Cortex of kidney (tissue), 1 donor: ENCODE results near the gene DNAJB12.
"Not testable (repeated sequence)": the region's sequence is repeated elsewhere in the genome, so short reads cannot be mapped to it uniquely, and the experiment has no call there.

ENCODE experiments used
- DNase-seq: peaks from one replicate; lab custom pipeline; 2025; lab: John Stamatoyannopoulos, UW

The DNAJB12 gene

GRCh38 chr10:72316386-72316700, 38.4 kb downstream of the DNAJB12 start:
- DNase-seq, result no peak

GRCh38 chr10:72315611-72316385, 38.9 kb downstream of the DNAJB12 start:
- DNase-seq, result no peak

DNA sequence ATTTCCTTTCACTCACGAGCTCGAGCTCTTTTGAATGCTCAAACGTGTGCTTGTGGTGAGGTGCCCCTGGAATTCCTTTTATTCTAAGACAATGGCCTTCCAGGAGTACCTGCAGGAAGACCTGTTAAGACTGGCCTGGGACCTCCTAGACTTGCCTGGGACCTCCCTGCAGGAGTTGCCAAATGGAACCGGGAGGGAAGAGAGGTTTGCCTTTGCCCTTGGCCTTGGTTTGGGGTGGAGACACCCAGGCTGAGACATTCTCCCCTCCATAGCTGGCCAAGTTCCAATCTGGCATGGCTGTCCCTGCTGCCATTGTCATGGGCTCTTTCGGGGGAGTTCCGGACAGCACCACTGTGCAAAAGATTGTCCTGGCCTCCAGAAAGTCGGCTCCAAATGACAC, 39.7 kb downstream of the DNAJB12 start:
- no peak for DNase-seq

DNA sequence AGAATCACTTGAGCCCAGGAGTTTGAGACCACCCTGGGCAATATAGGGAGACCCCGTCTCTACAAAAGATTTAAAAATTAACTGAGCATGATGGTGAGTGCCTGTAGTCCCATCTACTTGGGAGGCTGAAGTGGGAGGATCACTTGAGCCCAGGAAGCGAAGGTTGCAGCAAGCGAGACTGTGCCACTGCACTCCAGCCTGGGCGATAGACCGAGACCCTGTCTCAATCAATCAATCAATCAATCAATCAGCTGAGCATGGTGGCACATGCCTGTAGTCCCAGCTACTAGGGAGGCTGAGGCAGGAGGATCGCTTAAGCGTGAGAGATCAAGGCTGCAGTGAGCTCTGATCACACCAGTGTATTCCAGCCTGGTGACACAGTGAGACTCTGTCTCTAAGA, 40.5 kb downstream of the DNAJB12 start:
- no peak for DNase-seq

GRCh38 chr10:72312865-72313391, 41.8 kb downstream of the DNAJB12 start:
- DNase-seq, result no peak

DNA sequence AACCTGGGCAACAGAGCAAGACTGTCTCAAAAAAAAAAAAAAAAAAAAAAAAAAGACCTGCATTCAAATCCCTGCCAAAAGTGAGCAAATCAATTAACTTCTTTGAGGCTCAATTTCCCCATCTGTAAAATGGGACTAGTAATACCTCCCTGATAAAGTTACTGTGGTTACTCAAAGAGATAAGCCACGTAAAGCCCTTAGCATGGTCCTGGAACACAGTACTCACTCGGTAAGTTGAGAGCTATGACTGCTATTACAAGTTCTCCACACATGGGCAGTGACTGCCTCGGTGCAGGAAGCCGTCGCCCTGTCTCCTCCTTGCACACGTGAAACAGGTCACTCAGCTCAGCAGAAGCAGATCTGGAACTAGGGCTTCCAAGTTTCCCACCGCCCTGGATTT, 43.1 kb downstream of the DNAJB12 start:
- no peak for DNase-seq

GRCh38 chr10:72310636-72311035, 44.1 kb downstream of the DNAJB12 start:
- DNase-seq, result no peak

DNA sequence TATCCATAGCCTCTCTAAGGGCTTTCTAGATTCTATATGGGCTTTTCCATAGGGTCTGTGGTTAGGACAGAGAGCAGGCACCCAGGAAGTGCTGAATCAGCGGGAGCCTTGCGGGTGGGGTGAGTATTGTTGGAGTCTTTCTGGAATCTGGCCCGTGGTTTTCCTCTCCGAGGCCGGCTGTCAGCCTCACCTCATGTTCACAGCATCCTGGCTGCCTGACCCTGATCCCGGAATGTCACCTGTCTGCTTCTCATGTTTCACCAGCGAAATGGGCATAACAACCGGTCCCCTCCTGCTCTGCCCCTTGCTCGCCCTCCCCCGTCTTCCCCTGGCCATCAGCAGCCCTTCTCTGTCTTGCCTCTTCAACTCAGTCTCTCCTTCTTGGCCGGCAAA, 44.5 kb downstream of the DNAJB12 start:
- no peak for DNase-seq

- no peak for DNase-seq
Observed at GRCh38 chr10:72309290-72310240, 45.2 kb downstream of the DNAJB12 start.

DNA sequence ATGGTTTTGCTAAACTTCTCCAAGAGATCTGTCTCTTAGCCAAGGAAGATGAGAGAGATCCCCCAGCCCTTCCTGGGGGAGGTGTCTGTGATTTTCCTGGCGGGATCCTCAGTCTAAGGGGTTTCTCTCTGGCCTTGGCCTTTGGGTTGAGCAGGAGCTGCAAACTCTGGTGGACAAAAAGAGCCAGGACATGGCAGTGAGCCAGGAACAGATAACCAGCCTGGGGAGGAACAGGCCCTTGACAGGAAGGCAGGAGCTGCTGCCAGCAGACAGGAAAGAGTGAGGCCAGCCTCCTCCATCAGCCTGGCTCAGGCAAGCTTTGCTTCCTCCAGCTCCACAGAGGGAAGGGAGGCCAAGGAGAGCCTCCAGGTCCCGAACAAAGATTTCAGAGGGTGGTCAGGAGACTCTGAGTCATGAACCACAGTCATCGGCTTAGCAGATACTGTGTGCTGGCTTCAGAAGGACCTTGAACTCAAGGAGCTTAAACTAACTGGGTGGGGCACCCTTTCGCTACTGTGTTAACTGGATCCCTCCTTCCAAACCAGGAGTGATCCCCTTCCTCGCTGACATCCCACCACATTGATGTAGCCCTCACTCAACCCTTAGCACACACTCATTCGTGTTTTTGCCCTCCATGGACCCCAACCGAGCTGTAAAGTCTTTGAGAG, 46.3 kb downstream of the DNAJB12 start:
- no peak for DNase-seq

- not testable (repeated sequence) for DNase-seq
Observed at GRCh38 chr10:72307711-72308110, 47.0 kb downstream of the DNAJB12 start.

- no peak for DNase-seq
Observed at GRCh38 chr10:72306215-72306760, 48.4 kb downstream of the DNAJB12 start.

GRCh38 chr10:72303424-72304128, 51.1 kb downstream of the DNAJB12 start:
- no peak for DNase-seq

- DNase-seq, result no peak
Observed at GRCh38 chr10:72298592-72299519, 55.9 kb downstream of the DNAJB12 start.

DNA sequence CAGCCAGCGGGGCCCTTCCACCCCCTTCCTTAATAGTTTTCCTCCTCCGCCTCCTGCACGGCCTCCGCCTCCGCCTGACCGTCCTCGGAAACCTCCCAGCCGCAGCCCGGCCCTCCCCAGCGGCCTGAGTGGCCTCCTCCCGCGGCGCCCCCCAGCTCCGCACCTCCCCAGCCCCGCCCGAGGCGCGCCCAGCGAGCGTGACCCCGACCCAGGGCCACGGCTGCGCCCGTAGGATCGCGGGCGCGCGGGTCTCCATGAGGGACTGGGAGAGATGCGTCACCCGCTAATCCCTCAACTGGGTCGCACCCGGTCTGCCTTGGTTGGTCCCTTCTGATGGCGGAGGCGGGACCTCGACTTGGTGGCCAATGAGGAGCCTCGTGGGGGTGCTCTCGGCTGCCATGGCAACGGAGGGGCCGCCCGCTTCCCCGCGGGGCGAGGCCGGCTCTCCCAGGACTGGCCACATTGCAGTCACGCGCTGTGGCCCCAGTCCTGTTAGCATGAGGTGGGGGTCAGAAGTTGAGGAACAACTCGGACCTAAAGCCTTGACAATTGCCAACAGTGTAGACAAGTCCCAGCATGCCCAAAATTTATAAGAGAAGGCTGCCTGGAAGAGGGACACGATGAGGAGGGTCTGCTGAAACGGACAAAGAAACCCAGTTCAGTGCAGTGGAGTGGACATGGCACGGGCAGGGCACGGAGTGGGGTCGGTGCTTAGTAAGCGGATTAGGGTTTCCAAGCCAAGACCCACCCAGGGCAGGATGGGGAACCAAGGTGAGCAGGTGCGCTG, 56.7 kb downstream of the DNAJB12 start:
- DNase-seq, result no peak

- no peak for DNase-seq
Observed at GRCh38 chr10:72297281-72297804, 57.4 kb downstream of the DNAJB12 start.

- DNase-seq, result not testable (repeated sequence)
Observed at GRCh38 chr10:72296829-72297280, 57.9 kb downstream of the DNAJB12 start.

- no peak for DNase-seq
Observed at GRCh38 chr10:72295330-72295910, 59.3 kb downstream of the DNAJB12 start.

GRCh38 chr10:72292223-72292691, 62.5 kb downstream of the DNAJB12 start:
- DNase-seq, result no peak
